GM23248 (cell line): ENCODE data around the gene LSP1. TPM values are rescaled to one million over a fixed set of nuclear protein-coding genes. Genes with fewer than 3 reads are reported as not detected.

Experiments used
- DNase-seq: peaks from one replicate; pipeline ENCODE4 v3.0.0-alpha.2; 2015
- H2AFZ ChIP-seq: fragments of 200-600 bp; sonication (generic); 2 replicates; pipeline ENCODE4 v1.6.1; 2016; ENCODE audit warnings: antibody characterized with exemption
- H3F3A ChIP-seq: fragments of 200-600 bp; sonication (generic); 2 replicates; pipeline ENCODE4 v1.6.1; 2016; ENCODE audit warnings: mild to moderate bottlenecking, antibody characterized with exemption, mixed run types; ENCODE audit not compliant: insufficient read depth
- H3K27ac ChIP-seq: fragments of 200-600 bp; sonication (generic); 2 replicates; pipeline ENCODE4 v1.5.1; 2016; ENCODE audit warnings: mild to moderate bottlenecking
- H3K27me3 ChIP-seq: fragments of 200-600 bp; sonication (generic); replicated peaks from 2 replicates; pipeline ENCODE4 v1.6.1; 2016; ENCODE audit warnings: mild to moderate bottlenecking; ENCODE audit not compliant: insufficient read depth
- H3K36me3 ChIP-seq: fragments of 200-600 bp; sonication (generic); 2 replicates; pipeline ENCODE4 v1.6.1; 2016; ENCODE audit warnings: low read depth, mild to moderate bottlenecking
- H3K4me1 ChIP-seq: fragments of 200-600 bp; sonication (generic); 2 replicates; pipeline ENCODE4 v1.6.1; 2016; ENCODE audit warnings: mild to moderate bottlenecking; ENCODE audit not compliant: insufficient read depth
- H3K4me2 ChIP-seq: fragments of 200-600 bp; sonication (generic); one replicate; pipeline ENCODE4 v1.6.1; 2016; ENCODE audit warnings: mild to moderate bottlenecking; ENCODE audit not compliant: unreplicated experiment
- H3K4me3 ChIP-seq: fragments of 200-600 bp; sonication (generic); 2 replicates; pipeline ENCODE4 v1.5.1; 2016; ENCODE audit warnings: mild to moderate bottlenecking
- H3K79me2 ChIP-seq: fragments of 200-600 bp; sonication (generic); 2 replicates; pipeline ENCODE4 v1.6.1; 2016; ENCODE audit warnings: mild to moderate bottlenecking; ENCODE audit not compliant: insufficient read depth
- H3K9ac ChIP-seq: fragments of 200-600 bp; sonication (generic); 2 replicates; pipeline ENCODE4 v1.6.1; 2016; ENCODE audit warnings: mild to moderate bottlenecking
- H3K9me2 ChIP-seq: fragments of 200-600 bp; sonication (generic); 2 replicates; pipeline ENCODE4 v1.6.1; 2016; ENCODE audit warnings: mixed run types, mild to moderate bottlenecking, moderate library complexity; ENCODE audit not compliant: insufficient read depth
- H3K9me3 ChIP-seq: fragments of 200-600 bp; sonication (generic); one replicate; pipeline ENCODE4 v1.6.1; 2017; ENCODE audit warnings: low read depth
- H4K20me1 ChIP-seq: fragments of 200-600 bp; sonication (generic); 2 replicates; pipeline ENCODE4 v1.6.0; 2016; ENCODE audit not compliant: insufficient read depth
- EZH2 ChIP-seq: fragments of 200-600 bp; sonication (generic); IDR thresholded peaks from 2 replicates; pipeline ENCODE4 v1.6.1; 2018; ENCODE audit warnings: antibody characterized with exemption, mild to moderate bottlenecking; ENCODE audit not compliant: insufficient read depth, poor library complexity, severe bottlenecking
- EZH2phosphoT487 ChIP-seq: fragments of 200-600 bp; sonication (generic); IDR thresholded peaks from 2 replicates; pipeline ENCODE4 v1.6.1; 2018; ENCODE audit warnings: antibody characterized with exemption, moderate library complexity, mild to moderate bottlenecking, low read depth; ENCODE audit not compliant: insufficient read depth
- WGBS, 2 experiments: methylation state at CpG; one replicate each; pipeline ENCODE4 v1.1.6; 2015 to 2017; ENCODE audit warnings: low lambda C conversion rate in 2 of 2, low coverage in 1 of 2; ENCODE audit errors: missing lambda C conversion rate in 2 of 2; 5-methylcytosine and 5-hydroxymethylcytosine counted together
- in situ Hi-C: fragments of 300-500 bp; cut with MboI; formaldehyde crosslinking; loops from 2 replicates; pipeline ENCODE4 v1.15.0; 2020
- polyA plus RNA-seq: library from polyadenylated mRNA; unstranded; fragments of >200 nt; fragmentation: Nextera tagmentation; extraction: Ambion mirVana; gene quantifications from 2 replicates; pipeline ENCODE4 v1.2.1, GENCODE V29; 2016
- total RNA-seq: library from RNA; depleted of rRNA; stranded (reverse); fragments of >200 nt; shearing (Covaris generic); gene quantifications from 2 replicates; pipeline ENCODE4 v1.2.3, GENCODE V29; 2014

The LSP1 gene
- total and polyA plus RNA-seq, 2 experiments from 2014 or later = 0.36 TPM; not detected in 1

- WGBS, 2 experiments = 57 to 59% methylated on average over 8 of the region's 8 CpGs
- no peak for DNase-seq
- Histone ChIP-seq H3F3A (no peaks in the 10 kb centered on the region), H4K20me1 (no peaks in the 10 kb centered on the region), H3K4me3 (no peak overlapping the region), H3K9me3 (no peaks in the 10 kb centered on the region), H3K9me2 (no peaks in the 10 kb centered on the region), H3K9ac (no peak overlapping the region), H2AFZ (no peak overlapping the region), H3K4me2 (no peak overlapping the region), H3K27me3 (peaks cover 17% of the 10 kb centered on the region; the same call in 1 of the 2 replicates), H3K79me2 (no peaks in the 10 kb centered on the region), H3K27ac (no peak overlapping the region), H3K4me1 (peaks cover 25% of the 10 kb centered on the region), H3K36me3 (no peaks in the 10 kb centered on the region)
- TF ChIP-seq EZH2 (no peak), EZH2phosphoT487 (no peak)
- in situ Hi-C loops = no loop called here
Observed at GRCh38 chr11:1822648-1823375, 30.1 kb upstream of the LSP1 start.

GRCh38 chr11:1823376-1824220 is 29.3 kb upstream of the LSP1 start:
- H3K36me3 ChIP-seq = no peaks in the 10 kb centered on the region
- no peak for TF ChIP-seq EZH2phosphoT487
- TF ChIP-seq EZH2 = no peak
- H3K4me1 ChIP-seq = peaks cover 32% of the 10 kb centered on the region
- no peaks in the 10 kb centered on the region for H3K79me2 ChIP-seq
- DNase-seq = no peak
- no peaks in the 10 kb centered on the region for H3K9me3 ChIP-seq
- no peak overlapping the region for H3K27ac ChIP-seq
- H3K4me3 ChIP-seq = no peak overlapping the region
- no peaks in the 10 kb centered on the region for H3F3A ChIP-seq
- H3K4me2 ChIP-seq = no peak overlapping the region
- H3K9ac ChIP-seq = no peak overlapping the region
- 0 out of 2 replicates have a peak, but pooled peaks cover 11% of the 10 kb centered on the region for H3K27me3 ChIP-seq
- no peak overlapping the region for H2AFZ ChIP-seq
- in situ Hi-C loops = no loop called here
- no peaks in the 10 kb centered on the region for H3K9me2 ChIP-seq
- 83 to 84% methylated on average over 18 to 19 of the region's 19 CpGs for WGBS, 2 experiments
- H4K20me1 ChIP-seq = no peaks in the 10 kb centered on the region

DNA sequence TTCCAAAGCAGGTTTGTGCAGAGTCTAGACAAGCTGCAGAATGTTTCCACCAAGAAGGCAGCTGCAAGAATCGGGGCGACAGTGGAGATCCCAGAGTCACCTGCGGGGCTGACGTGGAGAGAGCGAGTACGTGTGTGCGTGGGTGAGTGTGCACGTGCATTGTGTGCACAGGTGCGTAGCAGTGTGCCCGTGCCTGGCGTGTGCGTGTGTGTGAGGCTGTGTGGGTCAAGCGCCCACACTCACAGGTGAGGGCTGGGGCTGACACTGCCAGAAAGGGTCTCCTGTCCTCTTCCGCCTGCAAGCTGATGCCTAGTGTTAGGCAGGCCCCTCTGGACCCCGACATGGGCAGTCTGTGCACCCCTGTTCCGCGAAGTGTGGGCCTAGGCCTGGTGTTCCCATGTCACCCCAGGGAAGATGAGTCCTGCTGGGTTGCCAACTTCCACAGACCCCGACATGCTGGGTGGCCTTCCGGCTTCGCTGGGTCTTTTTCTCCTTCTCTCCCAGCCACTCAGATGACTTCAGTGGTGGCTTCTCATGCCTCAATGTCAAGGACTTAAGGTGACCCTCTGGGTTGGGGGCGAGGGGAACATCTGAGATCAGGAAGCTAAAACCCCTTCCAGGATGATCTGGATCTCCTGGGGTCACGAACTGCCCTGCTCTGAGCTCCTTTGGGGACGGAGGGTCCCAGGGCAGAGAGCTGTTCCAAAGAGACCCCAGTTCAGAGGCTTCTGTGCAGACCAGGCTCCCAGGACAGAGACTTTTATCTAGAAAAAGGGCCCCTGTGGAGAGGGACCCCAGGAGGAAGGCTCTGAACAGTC is 28.5 kb upstream of the LSP1 start:
- TF ChIP-seq EZH2 (no peak), EZH2phosphoT487 (no peak)
- in situ Hi-C loops = no loop called here

More for the DNA sequence above, 28.5 kb upstream of the LSP1 start:
- Histone ChIP-seq H3F3A (no peaks in the 10 kb centered on the region), H3K9ac (no peak overlapping the region), H3K27me3 (0 out of 2 replicates have a peak, but pooled peaks cover 3% of the 10 kb centered on the region), H3K4me1 (peaks cover 36% of the 10 kb centered on the region), H3K27ac (no peak overlapping the region), H3K4me2 (no peak overlapping the region), H2AFZ (no peak overlapping the region), H3K9me3 (no peaks in the 10 kb centered on the region), H3K4me3 (no peak overlapping the region), H4K20me1 (no peaks in the 10 kb centered on the region), H3K36me3 (no peaks in the 10 kb centered on the region), H3K79me2 (no peaks in the 10 kb centered on the region), H3K9me2 (no peaks in the 10 kb centered on the region)
- no peak for DNase-seq
- WGBS, 2 experiments = 85 to 87% methylated on average over 23 of the region's 23 CpGs
